Fibroblast of skin of left biceps (primary cell): ENCODE results near the gene GEMIN4.
A peak's percentile ranks its signal among the peaks of the same experiment; 100 is the strongest.

ENCODE experiments used
- DNase-seq, 2 experiments: peaks; one replicate each; pipeline ENCODE4 v3.0.0-alpha.2; 2013; ENCODE audit warnings: low read depth in 2 of 2

Gene GEMIN4

DNA sequence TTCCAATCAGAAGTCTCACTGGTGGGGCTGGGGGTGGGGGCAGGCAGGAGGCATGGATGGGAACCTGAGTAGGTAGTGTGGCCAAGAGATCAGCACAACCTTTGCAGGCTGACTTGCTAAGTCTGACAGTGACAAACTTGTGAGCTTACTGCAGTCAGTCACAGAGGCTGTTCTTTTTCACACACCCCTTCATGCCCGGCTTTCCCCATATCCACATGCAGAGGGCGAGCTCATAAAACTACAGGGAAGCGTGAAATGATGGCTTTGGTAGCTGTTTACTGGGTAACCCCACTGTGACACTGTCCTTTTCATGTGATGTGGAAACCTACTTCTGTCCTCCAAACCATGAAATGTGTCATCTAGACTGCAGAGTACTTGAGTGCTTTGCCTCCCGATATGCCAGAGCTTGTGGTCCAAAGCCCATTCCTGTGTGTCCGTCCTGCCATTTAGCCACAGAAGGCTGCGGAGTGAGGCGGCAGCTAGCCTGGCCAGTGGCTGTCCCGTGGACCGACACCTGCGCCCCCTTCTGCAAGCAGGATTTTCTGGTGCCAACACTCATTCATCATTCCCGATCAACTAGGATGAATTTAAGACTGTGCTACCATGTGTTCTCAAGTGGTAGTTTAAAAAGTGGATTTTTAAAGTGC is 9.8 kb downstream of the GEMIN4 start:
- no peak for DNase-seq

DNA sequence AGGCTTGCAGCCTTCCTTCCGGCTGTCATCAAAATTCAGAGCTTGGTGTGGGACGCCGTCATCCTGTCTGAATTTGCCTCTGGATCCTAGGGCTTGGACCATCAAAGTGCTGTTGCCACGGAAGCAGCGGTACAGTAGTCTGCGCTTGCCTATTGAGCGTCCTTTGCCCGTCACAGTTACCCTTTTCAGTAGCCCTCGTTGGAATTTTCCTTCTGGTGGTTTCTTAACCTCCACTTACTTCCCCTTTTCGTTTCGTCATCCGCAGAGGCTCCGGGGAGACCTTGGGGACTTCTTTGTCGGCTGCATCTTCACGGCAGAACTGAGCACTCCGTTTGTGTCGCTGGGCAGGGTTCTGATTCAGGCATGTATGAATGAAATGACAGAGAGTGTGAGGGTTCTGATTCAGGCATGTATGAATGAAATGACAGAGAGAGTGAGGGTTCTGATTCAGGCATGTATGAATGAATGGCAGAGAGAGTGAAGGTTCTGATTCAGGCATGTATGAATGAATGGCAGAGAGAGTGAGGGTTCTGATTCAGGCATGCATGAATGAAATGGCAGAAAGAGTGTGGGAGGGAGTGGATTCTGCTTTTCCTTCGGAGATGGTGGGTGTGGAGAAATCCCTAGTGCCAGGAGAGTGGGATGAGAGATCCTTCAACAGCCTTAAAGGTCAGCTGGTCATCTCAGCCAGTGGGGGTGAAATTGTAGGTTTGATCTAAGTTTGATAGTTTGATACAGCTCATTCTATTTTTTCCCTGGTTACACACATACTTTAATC is 11.6 kb downstream of the GEMIN4 start:
- no peak for DNase-seq

DNA sequence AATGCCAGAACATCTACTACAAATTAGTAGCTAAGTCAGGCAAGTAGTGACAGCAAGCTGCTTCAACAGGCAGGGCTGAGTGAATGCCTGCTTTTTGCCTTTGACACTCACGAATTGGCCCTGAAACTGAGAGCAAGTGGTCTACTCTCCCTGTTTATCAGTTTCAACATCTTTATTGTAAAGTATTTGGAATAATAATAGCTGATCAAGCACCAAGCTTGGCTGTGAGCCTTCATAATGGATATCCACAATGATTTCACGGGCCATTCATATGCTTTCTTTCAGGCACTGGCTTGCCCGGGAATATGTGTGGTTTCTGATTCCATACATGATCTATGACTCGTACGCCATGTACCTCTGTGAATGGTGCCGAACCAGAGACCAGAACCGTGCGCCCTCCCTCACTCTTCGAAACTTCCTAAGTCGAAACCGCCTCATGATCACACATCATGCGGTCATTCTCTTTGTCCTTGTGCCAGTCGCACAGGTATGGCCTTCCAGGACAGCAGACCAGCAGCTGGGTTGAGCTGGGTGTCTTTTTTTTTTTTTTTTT is 14.4 kb downstream of the GEMIN4 start:
- DNase-seq: no peak

DNA sequence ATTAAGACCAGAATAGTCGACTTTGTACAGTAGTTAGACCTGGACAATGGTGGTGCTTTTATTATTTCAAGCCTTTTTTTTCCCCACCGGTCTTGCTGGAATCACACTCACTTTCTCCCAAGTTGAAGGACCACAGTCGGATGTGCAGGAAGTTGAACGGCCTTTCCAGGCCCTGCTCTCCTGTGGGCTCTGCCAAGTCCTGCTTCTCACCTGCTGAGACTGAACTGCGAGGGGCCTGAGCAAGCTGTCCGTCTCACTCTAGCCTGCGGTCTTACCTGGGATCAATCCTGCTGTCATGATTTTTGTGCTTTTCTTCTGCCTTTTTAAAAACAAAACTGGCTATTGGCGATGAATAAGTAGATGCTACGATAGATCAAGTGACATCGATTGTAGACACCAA is 18.3 kb downstream of the GEMIN4 start:
- DNase-seq: no peak

DNA sequence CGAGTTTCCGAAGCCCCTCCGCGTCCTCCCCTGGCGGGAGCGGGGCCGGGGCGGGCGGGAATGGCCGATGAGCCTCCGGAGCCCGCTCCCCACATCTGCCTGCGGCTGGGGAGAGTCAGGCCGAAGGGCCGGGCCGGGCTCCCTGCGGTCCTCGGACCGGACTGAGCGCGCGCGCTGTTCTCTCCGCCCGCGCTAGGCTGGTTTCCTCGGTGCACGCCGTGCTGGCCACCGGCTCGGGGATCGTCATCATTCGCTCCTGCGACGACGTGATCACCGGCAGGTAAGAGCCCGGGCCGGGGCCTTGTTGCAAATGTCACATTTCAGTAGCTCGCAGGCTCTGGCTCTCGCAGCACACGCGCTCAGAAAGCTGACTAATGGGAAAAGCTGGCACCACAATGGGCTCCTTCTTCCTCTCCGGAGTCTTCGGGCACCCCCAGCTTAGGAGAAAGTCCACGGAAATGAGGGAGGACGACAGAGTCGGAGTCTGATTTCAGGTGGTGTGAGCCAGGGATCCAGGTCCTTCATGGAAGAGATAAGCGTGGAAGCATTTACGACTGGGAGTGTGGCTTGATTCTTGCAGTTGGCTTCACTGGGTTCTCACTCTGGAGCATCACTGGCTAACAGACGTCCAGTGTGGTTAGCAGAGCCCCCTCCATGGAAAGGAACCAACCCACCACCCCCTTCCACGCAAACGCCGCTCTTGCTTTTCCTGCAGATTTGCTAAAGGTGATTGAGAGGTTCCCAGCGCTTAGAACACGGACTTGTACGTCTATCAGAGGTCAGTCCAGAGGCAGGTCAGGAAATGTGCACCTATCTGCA is 19.0 kb downstream of the GEMIN4 start:
- no peak for DNase-seq

DNA sequence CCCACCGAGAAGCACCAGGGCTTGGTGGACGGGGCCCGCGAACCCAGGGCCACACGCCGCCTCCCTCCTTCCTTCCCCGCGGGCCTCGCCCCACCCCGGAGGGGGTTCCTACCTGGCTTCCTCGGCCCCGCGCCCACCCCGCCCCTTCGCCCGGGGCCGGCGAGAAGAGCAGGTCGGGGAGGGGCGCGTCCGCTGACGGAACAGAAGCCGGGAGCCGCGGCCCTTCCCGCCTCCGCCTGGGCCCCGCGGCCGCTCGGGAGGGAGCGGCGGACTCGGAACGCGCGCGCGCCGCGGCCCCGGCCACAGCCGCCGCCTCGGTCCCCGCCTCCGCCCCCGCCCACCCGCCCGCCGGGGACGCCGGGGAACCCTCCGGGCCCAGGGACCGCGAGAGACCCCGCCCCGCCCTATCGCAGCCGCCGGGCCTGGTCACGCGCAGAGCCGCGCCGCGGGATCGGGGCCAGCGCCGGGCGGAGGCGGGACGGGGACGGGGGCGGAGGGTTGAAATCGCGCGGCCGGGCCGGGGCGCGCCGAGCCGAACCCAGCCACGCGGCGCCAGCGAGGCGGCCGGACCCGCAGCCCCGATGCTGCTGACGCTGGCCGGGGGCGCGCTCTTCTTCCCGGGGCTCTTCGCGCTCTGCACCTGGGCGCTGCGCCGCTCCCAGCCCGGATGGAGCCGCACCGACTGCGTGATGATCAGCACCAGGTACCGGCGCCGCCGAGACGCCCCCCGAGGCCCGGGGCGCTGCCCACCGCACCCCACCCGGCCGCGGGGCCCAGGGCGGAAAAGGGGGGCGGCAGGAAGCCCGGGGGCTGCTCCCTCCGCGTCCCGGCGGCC is 19.8 kb downstream of the GEMIN4 start, which contains the start of gene TLCD3A:
TSS of gene TLCD3A (plus strand) at position 530 of the 835 bp plus-strand sequence. CDS start at position 582, 52 bp downstream.
- DNase-seq: peak in 1 of 2 experiments; percentile 40

DNA sequence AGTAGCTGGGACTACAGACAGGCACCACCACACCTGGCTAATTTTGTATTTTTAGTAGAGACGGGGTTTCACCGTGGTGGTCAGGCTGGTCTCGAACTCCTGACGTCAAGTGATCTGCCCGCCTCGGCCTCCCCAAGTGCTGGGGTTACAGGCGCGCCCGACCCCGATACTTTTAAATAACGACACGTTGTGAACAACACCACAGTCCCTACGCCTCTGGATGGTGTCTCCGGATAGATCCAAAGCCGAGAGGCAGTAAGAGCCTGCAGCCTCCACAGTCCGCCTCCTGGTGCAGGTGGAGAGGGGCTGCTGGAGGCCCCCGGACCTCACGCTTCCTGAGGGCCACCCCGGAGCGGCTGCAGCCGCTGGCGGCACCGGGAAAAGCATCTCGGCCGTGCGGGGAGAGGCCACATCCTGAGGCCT is 20.4 kb downstream of the GEMIN4 start:
- DNase-seq: no peak

DNA sequence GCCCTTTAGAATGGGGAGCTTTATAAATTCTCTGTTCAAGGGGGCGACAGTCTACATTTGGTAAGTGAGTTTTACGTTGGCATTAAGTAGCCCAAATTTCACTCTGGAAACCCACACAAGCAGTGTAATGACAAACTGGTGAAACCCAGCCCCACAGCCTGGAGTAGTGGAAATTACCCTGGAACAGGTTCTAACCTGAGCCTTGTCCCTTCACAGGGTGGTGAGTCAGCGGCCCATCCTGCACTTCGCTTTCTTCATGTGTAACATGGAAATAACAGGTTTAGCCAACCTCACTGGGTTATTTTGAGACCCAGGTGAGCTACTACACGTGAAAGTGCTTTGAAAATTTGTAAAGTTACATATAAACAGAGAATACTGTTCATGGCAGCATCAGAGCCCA is 23.2 kb downstream of the GEMIN4 start:
- DNase-seq: no peak

DNA sequence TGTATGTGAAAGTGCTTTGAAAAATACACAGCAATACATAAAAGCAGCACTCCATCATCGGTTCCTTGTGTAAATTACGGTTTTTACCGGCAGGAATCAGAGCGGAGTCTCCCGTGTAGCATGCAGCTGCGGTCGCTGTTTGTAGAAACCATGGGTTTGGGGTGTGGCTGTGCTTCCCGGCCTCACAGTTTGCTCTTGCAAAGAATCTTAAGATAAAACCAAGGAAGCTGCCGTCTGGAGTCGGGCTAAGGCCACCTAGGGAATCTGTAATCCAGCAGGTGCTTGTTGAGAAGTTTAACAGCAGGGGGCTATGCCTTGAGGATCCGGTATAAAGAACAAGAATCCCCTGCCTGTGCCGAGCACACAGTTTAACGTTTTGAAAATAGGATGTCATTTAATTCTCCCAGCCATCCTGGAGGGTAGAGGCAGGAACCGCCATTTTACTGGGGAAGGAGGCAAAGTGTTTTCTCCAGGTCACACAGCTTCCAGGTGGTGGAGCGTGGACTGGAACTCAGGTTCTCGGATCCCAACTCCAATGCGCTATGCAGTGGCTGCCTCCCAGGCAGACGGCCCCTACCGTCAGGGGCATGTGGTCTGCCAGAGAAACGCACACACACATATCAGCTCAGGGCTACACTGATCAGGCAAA is 25.7 kb downstream of the GEMIN4 start:
- no peak for DNase-seq

DNA sequence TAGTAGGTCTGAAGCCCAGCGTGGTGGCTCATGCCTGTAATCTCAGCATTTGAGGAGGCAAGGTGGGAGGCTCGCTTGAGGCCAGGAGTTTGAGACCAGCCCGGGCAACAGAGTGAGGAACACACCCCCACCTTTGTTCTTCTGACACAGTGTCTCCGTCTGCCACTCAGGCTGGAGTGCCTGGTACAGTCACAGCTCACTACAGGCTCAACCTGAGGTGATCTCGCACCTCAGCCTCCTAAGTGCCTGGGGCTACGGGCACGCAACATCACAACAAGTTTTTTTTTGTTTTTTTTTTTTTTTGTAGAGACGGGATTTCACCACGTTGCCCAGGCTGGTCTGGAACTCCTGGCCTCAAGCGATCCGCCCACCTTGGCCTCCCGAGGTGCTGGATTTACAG is 26.3 kb downstream of the GEMIN4 start:
- DNase-seq: no peak

DNA sequence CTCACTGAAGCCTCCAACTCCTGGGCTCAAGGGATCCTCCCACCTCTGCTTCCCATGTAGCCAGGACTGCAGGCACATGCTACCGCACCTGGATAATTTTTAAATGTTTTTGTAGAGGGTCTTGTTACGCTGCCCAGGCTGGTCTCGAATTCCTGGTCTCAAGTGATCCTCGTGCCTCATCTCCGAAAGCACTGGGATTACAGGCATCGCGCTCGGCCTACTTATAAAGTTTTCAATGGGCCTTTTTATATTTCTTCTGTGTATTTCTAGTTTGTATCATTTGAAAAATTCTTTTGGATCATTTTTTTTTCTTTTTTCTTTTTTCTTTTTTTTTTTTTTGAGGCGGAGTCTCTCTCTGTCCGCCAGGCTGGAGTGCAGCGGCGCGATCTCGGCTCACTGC is 27.0 kb downstream of the GEMIN4 start:
- DNase-seq: no peak

DNA sequence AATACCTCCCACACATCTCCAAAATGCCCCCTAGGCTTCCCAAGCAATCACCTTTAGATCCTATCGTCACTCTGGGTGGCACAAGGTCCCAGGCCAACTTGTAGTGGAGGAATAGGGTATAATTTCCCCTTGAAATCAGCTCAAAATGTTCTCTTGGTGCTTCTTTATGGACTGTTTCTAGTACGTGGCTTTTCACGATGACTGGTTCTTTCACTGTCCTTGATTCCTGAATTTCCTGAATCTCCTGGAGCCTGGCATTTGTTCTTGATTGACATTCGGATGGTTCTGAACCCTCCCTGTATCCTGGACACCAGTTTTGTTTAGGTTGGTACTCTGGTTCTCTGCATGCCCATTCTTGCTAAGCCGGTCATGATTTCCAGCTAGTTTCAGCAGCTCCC is 30.5 kb downstream of the GEMIN4 start:
- DNase-seq: no peak

DNA sequence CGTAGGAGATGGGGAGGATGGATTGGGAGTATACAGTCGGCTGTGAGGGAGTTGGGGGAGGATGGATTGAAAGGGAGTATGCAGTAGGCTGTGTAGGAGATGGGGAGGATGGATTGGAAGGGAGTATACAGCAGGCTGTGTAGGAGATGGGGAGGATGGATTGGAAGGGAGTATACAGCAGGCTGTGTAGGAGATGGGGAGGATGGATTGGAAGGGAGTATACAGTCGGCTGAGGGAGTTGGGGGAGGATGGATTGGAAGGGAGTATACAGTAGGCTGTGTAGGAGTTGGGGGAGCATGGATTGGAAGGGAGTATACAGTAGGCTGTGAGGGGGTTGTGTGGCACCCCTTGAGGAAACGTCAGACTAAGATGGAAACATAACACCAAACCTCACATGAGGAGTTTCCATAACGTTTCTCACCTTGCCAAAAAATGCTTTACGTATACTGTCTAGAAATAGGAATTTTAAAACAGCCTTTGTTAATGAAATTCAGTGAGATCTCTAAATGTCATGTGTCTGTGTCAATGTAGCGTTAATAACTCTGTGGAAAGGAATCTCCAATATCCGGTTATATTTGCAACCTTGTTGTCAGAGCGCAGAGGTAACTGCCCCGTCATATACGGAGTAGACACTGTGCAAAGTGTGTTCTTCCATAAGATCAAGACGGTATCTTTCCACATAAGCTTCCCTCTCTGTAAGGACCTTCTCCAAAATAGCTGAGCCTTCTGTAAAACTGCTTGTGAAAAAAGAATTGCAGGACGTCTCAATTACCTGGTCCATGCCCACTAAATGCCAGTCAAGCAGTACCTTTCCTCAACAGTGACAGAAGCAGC is 31.1 kb downstream of the GEMIN4 start:
- DNase-seq: no peak

DNA sequence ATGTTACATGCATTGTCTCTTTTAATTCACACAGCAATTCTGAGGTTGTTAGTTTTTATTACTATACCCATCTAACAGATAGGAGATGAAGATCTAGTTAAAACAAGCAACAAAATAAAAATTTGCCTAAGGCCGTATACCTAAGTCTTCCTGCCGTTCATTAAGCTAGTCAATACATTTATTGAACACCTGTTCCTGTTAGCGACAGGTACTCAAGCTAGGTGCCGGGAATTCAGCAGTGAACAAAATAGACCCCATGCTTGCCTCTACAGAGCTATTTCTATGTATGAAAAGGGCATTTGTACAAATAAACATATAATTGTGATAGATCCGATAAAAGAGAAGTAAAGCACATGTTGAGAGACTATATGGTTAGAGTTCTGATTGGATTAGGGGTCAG is 34.0 kb downstream of the GEMIN4 start:
- DNase-seq: no peak

DNA sequence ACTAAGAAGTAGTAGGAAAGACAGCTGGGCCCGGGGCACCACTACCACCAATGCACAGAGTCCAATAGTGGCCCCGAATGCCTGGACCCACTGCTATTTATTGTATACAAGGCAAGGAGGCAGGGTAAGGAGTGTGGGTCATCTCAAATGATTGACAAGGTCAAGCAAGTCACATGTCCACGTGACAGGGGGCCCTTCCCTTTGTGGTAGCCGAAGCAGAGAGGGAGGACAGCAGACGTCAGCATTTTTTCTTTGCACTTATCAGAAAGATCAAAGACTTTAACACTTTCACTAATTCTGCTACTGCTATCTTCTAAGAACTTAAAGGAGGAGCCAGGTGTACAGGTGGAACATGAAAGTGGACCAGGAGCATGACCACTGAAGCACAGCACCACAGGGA is 43.9 kb downstream of the GEMIN4 start:
- DNase-seq: no peak

DNA sequence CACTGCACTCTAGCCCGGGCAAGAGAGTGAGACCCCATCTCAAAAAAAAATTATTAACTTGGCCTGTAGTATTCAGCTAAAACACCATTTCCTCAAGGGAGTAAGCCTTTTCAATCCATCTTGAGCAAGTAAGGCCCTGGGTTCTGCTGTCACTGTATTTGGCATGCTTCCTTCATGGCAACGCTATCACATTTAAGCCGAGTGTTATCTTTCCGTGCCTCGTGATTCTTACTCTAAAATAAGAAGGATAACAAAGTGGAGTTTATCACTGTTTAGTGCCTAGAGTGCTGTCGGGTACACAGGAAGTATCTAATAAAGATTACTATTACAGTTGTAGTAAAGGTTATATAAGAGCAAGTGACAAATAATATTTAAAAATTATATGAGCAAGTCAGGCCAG is 46.2 kb downstream of the GEMIN4 start:
- DNase-seq: no peak

DNA sequence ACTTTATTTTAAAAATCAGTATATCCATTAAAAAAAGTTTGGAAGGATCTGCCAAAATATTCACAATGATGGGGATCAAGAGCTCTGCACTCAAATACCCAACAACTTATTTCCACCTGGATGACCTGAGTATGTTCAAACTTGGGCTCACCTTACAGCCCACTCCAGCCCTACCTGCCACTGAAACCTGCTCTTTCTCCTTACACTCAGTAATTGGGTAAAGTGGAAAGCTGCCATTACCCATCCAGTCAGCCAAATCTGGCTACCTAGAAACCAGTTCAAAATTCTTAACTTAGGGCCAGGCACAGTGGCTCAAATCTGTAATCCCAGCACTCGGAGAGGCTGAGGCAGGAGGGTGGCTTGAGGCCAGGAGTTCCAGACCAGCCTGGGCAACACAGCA is 47.1 kb downstream of the GEMIN4 start:
- no peak for DNase-seq

DNA sequence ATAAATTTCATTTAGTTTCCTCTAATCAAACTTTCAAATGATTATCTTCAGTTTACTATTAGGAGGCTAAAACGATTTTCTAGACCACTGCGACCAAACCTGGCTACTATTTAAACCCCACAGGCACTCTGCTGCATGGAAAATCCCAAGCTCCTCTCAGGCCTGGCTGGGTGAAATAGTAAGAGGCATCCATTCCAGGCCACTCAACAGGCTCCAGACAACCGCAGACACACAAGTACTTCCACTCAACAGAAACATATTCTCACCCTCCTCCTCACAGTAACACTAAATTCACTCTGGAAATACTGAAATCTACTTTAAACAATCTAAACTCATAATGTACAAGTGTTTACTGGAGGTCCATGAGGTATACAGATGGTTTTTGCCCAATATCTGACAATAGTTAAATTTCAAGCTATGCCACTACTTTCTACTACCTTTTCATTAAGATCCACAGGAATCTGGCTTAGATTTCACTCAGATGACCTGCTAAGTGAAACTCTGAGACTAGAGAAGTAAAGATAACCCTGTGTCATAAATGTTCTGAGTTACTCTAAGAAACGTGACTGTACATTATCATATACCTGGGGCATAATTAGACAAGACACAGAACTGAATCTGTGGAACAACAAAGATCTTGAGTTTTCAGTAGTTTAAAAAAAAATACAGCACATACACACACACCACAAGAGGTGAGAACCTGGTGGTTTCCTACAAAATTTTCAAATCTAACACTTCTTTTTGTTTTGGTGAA is 47.8 kb downstream of the GEMIN4 start:
- DNase-seq: no peak
